Endothelial cell of umbilical vein (primary cell): Measurements from ENCODE around the gene SPIRE1.

Experiments
- EZH2 ChIP-seq: IDR thresholded peaks from 2 replicates; pipeline ENCODE4 v1.6.1; 2012; ENCODE audit warnings: borderline replicate concordance, low read depth, mild to moderate bottlenecking, moderate library complexity, low read length, inconsistent platforms; ENCODE audit not compliant: severe bottlenecking
- FOS ChIP-seq: IDR thresholded peaks from 2 replicates; pipeline ENCODE4 v1.6.1; 2011; ENCODE audit warnings: mild to moderate bottlenecking, low read length, moderate library complexity, borderline replicate concordance; ENCODE audit not compliant: insufficient read depth
- JUN ChIP-seq: IDR thresholded peaks from 2 replicates; pipeline ENCODE4 v1.6.1; 2011; ENCODE audit warnings: borderline replicate concordance, low read depth; ENCODE audit not compliant: insufficient read length, insufficient read depth
- POLR2AphosphoS5 ChIP-seq: IDR thresholded peaks from 2 replicates; pipeline ENCODE4 v1.6.1; 2012; ENCODE audit warnings: low read depth, mild to moderate bottlenecking, control low read depth, low read length, moderate library complexity; ENCODE audit not compliant: insufficient read depth
- TF ChIP-seq, protein P1 (sequence below), 2 donors: IDR thresholded peaks; 1 replicate in 1 of 2; 2 replicates in 1 of 2; pipeline ENCODE4 v1.5.1; 2011; ENCODE audit warnings: low read length in 2 of 2, mild to moderate bottlenecking in 2 of 2, moderate library complexity in 2 of 2, control low read depth in 1 of 2, inconsistent platforms in 1 of 2, low read depth in 1 of 2; ENCODE audit not compliant: insufficient read depth in 1 of 2; ENCODE audit errors: extremely low read depth in 1 of 2
- TF ChIP-seq, protein P2 (sequence below): IDR thresholded peaks from 2 replicates; pipeline ENCODE4 v1.6.1; 2011; ENCODE audit not compliant: insufficient read depth, insufficient read length

- TF ChIP-seq, protein P1, sequence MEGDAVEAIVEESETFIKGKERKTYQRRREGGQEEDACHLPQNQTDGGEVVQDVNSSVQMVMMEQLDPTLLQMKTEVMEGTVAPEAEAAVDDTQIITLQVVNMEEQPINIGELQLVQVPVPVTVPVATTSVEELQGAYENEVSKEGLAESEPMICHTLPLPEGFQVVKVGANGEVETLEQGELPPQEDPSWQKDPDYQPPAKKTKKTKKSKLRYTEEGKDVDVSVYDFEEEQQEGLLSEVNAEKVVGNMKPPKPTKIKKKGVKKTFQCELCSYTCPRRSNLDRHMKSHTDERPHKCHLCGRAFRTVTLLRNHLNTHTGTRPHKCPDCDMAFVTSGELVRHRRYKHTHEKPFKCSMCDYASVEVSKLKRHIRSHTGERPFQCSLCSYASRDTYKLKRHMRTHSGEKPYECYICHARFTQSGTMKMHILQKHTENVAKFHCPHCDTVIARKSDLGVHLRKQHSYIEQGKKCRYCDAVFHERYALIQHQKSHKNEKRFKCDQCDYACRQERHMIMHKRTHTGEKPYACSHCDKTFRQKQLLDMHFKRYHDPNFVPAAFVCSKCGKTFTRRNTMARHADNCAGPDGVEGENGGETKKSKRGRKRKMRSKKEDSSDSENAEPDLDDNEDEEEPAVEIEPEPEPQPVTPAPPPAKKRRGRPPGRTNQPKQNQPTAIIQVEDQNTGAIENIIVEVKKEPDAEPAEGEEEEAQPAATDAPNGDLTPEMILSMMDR (IDR thresholded peaks at IDR 0.05; ENCODE audit: extremely low read depth in 1 of 2, insufficient read depth in 1 of 2, low read depth in 1 of 2, low read length in 2 of 2) = no peak
- TF ChIP-seq EZH2 = no peak
- TF ChIP-seq POLR2AphosphoS5 = no peak
- TF ChIP-seq, protein P2, sequence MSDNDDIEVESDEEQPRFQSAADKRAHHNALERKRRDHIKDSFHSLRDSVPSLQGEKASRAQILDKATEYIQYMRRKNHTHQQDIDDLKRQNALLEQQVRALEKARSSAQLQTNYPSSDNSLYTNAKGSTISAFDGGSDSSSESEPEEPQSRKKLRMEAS = no peak
- TF ChIP-seq FOS = no peak
- TF ChIP-seq JUN = no peak
These were observed 222.0 kb downstream of the SPIRE1 start for GRCh38 chr18:12435867-12436266.
